Neural cell (in vitro differentiated cells): Measurements from ENCODE around the gene LCA5. TPM values are rescaled to one million over a fixed set of nuclear protein-coding genes. Genes with fewer than 3 reads are reported as not detected.
A peak's percentile ranks its signal among the peaks of the same experiment; 100 is the strongest.

ENCODE experiments used
- H2AFZ ChIP-seq: fragments of 200-600, 300-800 bp; sonication (generic), shearing (Covaris generic); 2 replicates; pipeline ENCODE4 v1.6.0; 2014; ENCODE audit warnings: low read depth, mild to moderate bottlenecking, antibody characterized with exemption, low read length, moderate library complexity
- H3F3A ChIP-seq: fragments of 200-600 bp; shearing (Covaris generic); 2 replicates; pipeline ENCODE4 v1.6.1; 2016; ENCODE audit warnings: mild to moderate bottlenecking, moderate library complexity, mixed read lengths, antibody characterized with exemption, low read length; ENCODE audit not compliant: insufficient read depth, poor library complexity, severe bottlenecking
- H3K27ac ChIP-seq: fragments of 200-600, 300-800 bp; sonication (generic), shearing (Covaris generic); 2 replicates; pipeline ENCODE4 v1.5.1; 2014; ENCODE audit warnings: mild to moderate bottlenecking, low read length, moderate library complexity
- H3K27me3 ChIP-seq: fragments of 300-800, 200-600 bp; sonication (generic), shearing (Covaris generic); 2 replicates; pipeline ENCODE4 v1.6.0; 2014; ENCODE audit warnings: mild to moderate bottlenecking, low read depth, low read length, moderate library complexity; ENCODE audit not compliant: insufficient read depth
- H3K36me3 ChIP-seq: fragments of 300-800, 200-600 bp; sonication (generic), shearing (Covaris generic); 2 replicates; pipeline ENCODE4 v1.5.1; 2014; ENCODE audit warnings: mild to moderate bottlenecking, antibody characterized with exemption, low read length, moderate library complexity; ENCODE audit not compliant: insufficient read depth
- H3K4me2 ChIP-seq: fragments of 300-800, 200-600 bp; sonication (generic), shearing (Covaris generic); 2 replicates; pipeline ENCODE4 v1.6.0; 2014; ENCODE audit warnings: mild to moderate bottlenecking, low read length
- H3K4me3 ChIP-seq: fragments of 300-800, 200-600 bp; sonication (generic), shearing (Covaris generic); 2 replicates; pipeline ENCODE4 v1.5.1; 2014; ENCODE audit warnings: mild to moderate bottlenecking, low read length, moderate library complexity
- H3K79me2 ChIP-seq: fragments of 200-600 bp; shearing (Covaris generic); replicated peaks from 2 replicates; pipeline ENCODE4 v1.6.0; 2014; ENCODE audit warnings: mild to moderate bottlenecking, low read length, moderate library complexity; ENCODE audit not compliant: insufficient read depth
- H3K9ac ChIP-seq: fragments of 300-800, 200-600 bp; sonication (generic), shearing (Covaris generic); 2 replicates; pipeline ENCODE4 v1.6.1; 2016; ENCODE audit warnings: mild to moderate bottlenecking, low read length, mixed read lengths
- H3K9me2 ChIP-seq: fragments of 200-600 bp; shearing (Covaris generic); 2 replicates; pipeline ENCODE4 v1.6.1; 2016; ENCODE audit warnings: mild to moderate bottlenecking, low read length, mixed read lengths; ENCODE audit not compliant: insufficient read depth
- H3K9me3 ChIP-seq: fragments of 200-600, 300-800 bp; sonication (generic), shearing (Covaris generic); 2 replicates; pipeline ENCODE4 v1.6.1; 2016; ENCODE audit warnings: mild to moderate bottlenecking, mixed run types, low read length, moderate library complexity, mixed read lengths
- H4K20me1 ChIP-seq: fragments of 200-600 bp; shearing (Covaris generic); 2 replicates; pipeline ENCODE4 v1.6.1; 2016; ENCODE audit warnings: mild to moderate bottlenecking, mixed run types; ENCODE audit not compliant: insufficient read depth
- EP300 ChIP-seq: fragments of 450-650 bp; conservative IDR thresholded peaks from 2 replicates; pipeline ENCODE4 v1.6.1; 2014; ENCODE audit warnings: antibody characterized with exemption, mild to moderate bottlenecking, moderate library complexity; ENCODE audit not compliant: poor library complexity, severe bottlenecking
- EZH2 ChIP-seq: fragments of 200-600, 300-800 bp; shearing (Covaris generic), sonication (generic); IDR thresholded peaks from 2 replicates; pipeline ENCODE4 v1.6.1; 2014; ENCODE audit warnings: antibody characterized with exemption, low read length, borderline replicate concordance, mild to moderate bottlenecking; ENCODE audit not compliant: insufficient read depth, poor library complexity, severe bottlenecking
- MXI1 ChIP-seq: fragments of 450-650 bp; conservative IDR thresholded peaks from 2 replicates; pipeline ENCODE4 v1.6.1; 2014; ENCODE audit warnings: antibody characterized with exemption, mild to moderate bottlenecking; ENCODE audit not compliant: poor library complexity, severe bottlenecking
- POLR2AphosphoS5 ChIP-seq: IDR thresholded peaks from 2 replicates; pipeline ENCODE4 v1.6.1; 2012
- RAD21 ChIP-seq: fragments of 450-650 bp; conservative IDR thresholded peaks from 2 replicates; pipeline ENCODE4 v1.6.1; 2014; ENCODE audit warnings: antibody characterized with exemption, mild to moderate bottlenecking, moderate library complexity
- SMC3 ChIP-seq: fragments of 450-650 bp; conservative IDR thresholded peaks from 2 replicates; pipeline ENCODE4 v1.6.1; 2014; ENCODE audit warnings: antibody characterized with exemption, mild to moderate bottlenecking, moderate library complexity; ENCODE audit not compliant: poor library complexity
- TAF1 ChIP-seq: IDR thresholded peaks from 2 replicates; pipeline ENCODE4 v1.6.1; 2012; ENCODE audit warnings: low read depth
- polyA plus RNA-seq: library from polyadenylated mRNA; depleted of rRNA; stranded (reverse); fragments of >200 nt; gene quantifications from 2 replicates; pipeline ENCODE4 v1.2.3, GENCODE V29; 2014
- TF ChIP-seq, protein P1 (sequence below): fragments of 450-650 bp; IDR thresholded peaks from 2 replicates; pipeline ENCODE4 v1.5.1; 2014; ENCODE audit warnings: antibody characterized with exemption, mild to moderate bottlenecking, moderate library complexity; ENCODE audit not compliant: poor library complexity, severe bottlenecking
- TF ChIP-seq, protein P2 (sequence below): IDR thresholded peaks from 2 replicates; pipeline ENCODE4 v1.6.1; 2012; ENCODE audit warnings: borderline replicate concordance

Gene LCA5
- polyA plus RNA-seq, 1 donor from 2014 or later: 13.2 TPM

DNA sequence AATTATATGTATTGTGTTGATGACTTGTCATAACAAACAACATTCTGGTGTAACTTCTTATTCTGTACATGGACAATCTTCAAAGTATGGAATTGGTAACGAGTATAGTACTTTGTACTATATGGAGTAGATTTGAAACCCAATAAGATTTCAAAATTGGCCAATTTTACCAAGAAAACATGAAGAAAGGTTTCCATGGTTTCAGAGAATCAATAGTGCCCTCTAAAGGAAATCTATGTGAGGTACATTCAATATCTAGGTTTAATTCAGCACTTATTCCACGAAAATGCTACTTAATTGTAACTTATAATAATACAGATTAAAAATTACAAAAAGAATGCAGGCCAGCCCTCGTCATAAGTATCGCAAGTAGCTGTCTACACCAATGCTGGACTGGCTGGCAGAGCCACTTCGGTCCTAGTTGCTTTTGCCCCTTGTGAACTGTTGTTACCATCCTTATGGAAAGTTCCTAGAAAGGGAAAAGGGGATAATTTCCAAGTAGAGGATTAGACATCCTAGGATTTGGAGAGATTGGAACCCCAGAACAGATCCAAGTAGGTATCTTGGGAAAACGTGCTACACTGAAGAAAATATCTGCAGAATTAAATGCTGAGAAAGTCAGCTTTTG lies 70.9 kb downstream of the LCA5 start:
- H3K9me2 ChIP-seq: no peaks in the 10 kb centered on the region
- H3K27ac ChIP-seq: no peak overlapping the region
- H3K79me2 ChIP-seq: no peaks in the 10 kb centered on the region
- no peaks in the 10 kb centered on the region for H3K27me3 ChIP-seq
- H2AFZ ChIP-seq: no peak overlapping the region
- H3F3A ChIP-seq: no peaks in the 10 kb centered on the region
- H3K4me3 ChIP-seq: no peak overlapping the region
- H3K9me3 ChIP-seq: no peaks in the 10 kb centered on the region
- TF ChIP-seq POLR2AphosphoS5 (no peak), TAF1 (no peak), SMC3 (peak; percentile 81), EZH2 (no peak), RAD21 (peak; percentile 85)
- TF ChIP-seq, protein P1, sequence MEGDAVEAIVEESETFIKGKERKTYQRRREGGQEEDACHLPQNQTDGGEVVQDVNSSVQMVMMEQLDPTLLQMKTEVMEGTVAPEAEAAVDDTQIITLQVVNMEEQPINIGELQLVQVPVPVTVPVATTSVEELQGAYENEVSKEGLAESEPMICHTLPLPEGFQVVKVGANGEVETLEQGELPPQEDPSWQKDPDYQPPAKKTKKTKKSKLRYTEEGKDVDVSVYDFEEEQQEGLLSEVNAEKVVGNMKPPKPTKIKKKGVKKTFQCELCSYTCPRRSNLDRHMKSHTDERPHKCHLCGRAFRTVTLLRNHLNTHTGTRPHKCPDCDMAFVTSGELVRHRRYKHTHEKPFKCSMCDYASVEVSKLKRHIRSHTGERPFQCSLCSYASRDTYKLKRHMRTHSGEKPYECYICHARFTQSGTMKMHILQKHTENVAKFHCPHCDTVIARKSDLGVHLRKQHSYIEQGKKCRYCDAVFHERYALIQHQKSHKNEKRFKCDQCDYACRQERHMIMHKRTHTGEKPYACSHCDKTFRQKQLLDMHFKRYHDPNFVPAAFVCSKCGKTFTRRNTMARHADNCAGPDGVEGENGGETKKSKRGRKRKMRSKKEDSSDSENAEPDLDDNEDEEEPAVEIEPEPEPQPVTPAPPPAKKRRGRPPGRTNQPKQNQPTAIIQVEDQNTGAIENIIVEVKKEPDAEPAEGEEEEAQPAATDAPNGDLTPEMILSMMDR: peak; percentile 78
- no peak overlapping the region for H3K9ac ChIP-seq
- no peaks in the 10 kb centered on the region for H4K20me1 ChIP-seq
- H3K36me3 ChIP-seq: no peaks in the 10 kb centered on the region
- H3K4me2 ChIP-seq: no peak overlapping the region

DNA sequence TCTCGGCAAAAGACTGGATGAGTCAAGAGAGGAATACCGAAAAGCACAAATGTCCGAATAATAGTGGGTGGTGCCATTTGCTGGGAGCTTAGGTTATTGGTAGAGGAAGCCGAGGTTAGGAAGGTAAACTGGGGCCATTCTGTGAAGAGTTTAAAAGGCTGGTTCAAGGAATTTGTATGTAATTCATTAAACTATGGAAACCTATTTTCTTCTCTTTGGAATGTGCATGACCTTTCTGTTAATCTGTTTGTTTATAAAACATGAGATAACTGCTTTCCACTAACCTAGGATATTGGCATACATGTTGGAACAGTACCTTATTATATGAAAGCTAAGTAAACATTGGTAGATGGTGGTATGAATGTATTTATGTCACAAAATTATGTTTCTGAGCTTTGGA lies 71.8 kb downstream of the LCA5 start:
- no peaks in the 10 kb centered on the region for H3K79me2 ChIP-seq
- no peaks in the 10 kb centered on the region for H3K9me2 ChIP-seq
- TF ChIP-seq SMC3 (no peak), POLR2AphosphoS5 (no peak), TAF1 (no peak), EP300 (no peak), MXI1 (no peak), RAD21 (no peak), EZH2 (no peak)
- TF ChIP-seq, protein P2, sequence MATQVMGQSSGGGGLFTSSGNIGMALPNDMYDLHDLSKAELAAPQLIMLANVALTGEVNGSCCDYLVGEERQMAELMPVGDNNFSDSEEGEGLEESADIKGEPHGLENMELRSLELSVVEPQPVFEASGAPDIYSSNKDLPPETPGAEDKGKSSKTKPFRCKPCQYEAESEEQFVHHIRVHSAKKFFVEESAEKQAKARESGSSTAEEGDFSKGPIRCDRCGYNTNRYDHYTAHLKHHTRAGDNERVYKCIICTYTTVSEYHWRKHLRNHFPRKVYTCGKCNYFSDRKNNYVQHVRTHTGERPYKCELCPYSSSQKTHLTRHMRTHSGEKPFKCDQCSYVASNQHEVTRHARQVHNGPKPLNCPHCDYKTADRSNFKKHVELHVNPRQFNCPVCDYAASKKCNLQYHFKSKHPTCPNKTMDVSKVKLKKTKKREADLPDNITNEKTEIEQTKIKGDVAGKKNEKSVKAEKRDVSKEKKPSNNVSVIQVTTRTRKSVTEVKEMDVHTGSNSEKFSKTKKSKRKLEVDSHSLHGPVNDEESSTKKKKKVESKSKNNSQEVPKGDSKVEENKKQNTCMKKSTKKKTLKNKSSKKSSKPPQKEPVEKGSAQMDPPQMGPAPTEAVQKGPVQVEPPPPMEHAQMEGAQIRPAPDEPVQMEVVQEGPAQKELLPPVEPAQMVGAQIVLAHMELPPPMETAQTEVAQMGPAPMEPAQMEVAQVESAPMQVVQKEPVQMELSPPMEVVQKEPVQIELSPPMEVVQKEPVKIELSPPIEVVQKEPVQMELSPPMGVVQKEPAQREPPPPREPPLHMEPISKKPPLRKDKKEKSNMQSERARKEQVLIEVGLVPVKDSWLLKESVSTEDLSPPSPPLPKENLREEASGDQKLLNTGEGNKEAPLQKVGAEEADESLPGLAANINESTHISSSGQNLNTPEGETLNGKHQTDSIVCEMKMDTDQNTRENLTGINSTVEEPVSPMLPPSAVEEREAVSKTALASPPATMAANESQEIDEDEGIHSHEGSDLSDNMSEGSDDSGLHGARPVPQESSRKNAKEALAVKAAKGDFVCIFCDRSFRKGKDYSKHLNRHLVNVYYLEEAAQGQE: no peak
- TF ChIP-seq, protein P1: no peak
- no peaks in the 10 kb centered on the region for H3K36me3 ChIP-seq
- no peak overlapping the region for H3K9ac ChIP-seq
- no peaks in the 10 kb centered on the region for H4K20me1 ChIP-seq
- no peak overlapping the region for H3K4me2 ChIP-seq
- H3K9me3 ChIP-seq: no peaks in the 10 kb centered on the region
- H2AFZ ChIP-seq: no peak overlapping the region
- no peaks in the 10 kb centered on the region for H3K27me3 ChIP-seq
- no peak overlapping the region for H3K4me3 ChIP-seq
- H3K27ac ChIP-seq: no peak overlapping the region
- no peaks in the 10 kb centered on the region for H3F3A ChIP-seq
